ENCODE measurements around the gene NRCAM.

- TF ChIP-seq EZH2 (IDR thresholded peaks at IDR 0.05; ENCODE audit: low read depth) (no peak), CTCF (conservative IDR thresholded peaks at IDR 0.05) (no peak)
Observed at GRCh38 chr7:108193594-108194498, 262.4 kb downstream of the NRCAM start.

All from PC-9 (cell line).